HG03196 (cell line): ENCODE measurements around the gene SNUPN.
"Not testable (repeated sequence)": the region's sequence is repeated elsewhere in the genome, so short reads cannot be mapped to it uniquely, and the experiment has no call there.

ENCODE experiments used
- ATAC-seq: cut with Tn5 transposase; IDR thresholded peaks from one replicate; pipeline ENCODE4 v1.9.1; 2021; ENCODE audit not compliant: unreplicated experiment

SNUPN gene

DNA sequence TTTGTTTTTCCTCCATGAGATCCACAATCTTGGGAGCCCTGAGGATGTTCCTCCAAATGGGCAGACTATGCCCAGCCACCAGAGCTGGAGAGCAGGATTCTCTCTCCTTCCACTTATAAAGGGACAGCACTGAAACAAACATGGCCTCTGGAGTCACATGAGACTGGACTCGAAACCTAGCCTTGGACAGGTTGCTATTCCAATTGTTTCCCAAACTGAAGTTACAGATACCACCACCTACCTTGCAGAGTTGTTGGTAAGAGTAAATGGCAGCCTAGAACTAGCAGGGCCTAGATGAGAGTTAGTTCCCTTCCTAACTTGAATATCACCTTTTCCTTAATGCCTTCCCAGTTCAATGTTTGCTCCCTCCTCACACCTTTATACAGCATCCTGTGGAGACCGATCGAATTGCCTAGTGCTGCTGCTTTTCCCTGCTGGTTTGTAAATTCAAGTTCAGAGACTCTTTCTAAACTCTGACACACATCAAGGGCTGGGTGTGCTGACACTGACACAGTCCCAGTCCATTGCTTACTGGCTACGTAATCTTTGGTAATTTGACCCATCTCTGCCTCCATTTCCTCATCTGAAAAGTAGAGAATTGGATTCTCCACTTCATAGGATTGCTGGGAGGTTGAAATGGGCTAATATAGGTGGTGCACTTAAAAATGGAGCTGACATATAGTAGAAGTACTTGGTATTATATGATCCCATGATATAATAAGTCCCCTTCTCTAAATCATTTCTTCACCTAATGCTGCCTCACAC is 11.9 kb upstream of the SNUPN start:
- ATAC-seq: no peak

DNA sequence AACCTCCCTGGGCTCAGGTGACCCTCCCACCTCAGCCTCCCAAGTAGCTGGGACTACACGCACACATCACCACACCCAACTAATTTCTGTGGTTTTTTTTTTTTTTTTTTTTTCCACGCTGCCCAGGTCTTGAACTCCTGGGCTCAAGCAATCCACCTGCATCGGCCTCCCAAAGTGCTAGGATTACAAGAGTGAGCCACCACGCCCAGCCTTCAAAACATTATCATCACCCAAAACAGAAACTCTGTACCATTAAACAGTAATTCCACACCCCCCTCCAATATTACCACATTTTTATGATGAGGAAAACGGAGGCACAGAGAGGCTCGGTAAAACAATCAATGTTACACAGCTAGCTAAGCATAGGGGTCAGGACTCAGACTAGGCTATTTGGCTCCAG is 10.5 kb upstream of the SNUPN start:
- no peak for ATAC-seq

- ATAC-seq: not testable (repeated sequence)
Measured at GRCh38 chr15:75633922-75634321, 8.4 kb upstream of the SNUPN start.

DNA sequence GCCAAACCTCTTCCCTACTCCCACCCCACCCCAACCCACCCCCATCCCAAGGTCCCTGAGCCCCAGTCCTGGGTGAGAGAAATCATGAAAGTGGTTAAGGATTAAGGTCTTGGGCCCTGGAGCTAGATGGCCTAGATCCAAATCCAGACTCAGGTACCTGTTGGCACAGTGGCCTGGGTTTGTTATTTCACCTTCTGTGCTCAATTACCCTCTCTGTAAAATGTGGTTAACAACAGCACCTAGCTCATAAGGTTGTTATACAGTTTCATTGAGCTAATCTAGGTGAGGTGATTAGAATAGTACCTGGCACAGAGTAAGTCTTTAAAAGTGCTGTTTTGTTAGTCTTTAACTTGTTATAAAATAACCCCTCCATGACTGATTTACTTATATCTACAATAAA is 6.4 kb upstream of the SNUPN start:
- no peak for ATAC-seq

DNA sequence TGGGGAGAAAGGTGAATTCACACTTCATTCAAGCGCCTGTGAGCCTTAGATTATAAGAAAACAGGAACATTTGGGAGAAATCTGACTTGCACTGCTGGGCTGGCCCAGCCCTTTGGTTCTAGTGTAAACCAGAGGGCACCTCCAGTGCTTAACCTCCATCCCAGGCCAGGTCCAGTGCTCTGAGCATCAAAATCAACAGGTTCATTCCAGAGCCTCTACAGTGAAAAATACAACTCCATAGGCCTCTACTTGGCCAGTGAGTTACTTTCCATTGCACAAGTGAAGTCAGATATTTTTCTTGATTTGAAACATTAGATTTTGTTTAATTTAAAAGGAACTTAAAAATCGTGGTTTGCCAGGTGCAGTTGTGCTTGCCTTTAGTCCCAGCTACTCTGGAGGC is 3.0 kb downstream of the SNUPN start:
- ATAC-seq: no peak

DNA sequence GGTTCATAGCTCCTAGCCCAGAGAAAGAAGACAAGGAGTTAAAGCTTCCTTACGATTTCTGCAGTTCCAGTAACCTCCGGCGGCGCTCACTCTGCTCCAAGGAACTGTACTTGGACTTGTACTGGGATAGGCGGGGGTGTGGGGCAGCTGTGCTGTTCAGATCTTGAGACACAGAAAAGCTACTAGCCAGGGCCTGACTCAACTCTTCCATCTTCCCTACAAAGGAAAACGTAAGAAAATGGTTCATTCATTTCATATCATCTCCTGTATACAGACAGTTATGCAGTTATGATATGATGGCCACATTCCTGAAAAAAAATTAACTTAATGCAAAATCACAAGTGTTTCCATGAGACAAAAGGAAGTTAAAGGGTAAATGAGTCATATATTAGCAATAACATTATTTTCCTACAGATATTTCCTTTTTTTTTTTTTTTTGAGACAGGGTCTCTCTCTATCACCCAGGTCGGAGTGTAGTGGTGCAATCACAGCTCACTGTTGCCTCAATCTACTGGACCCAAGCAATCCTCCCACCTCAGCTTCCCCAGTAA is 4.6 kb downstream of the SNUPN start:
- ATAC-seq: no peak

GRCh38 chr15:75620058-75620820 is 5.3 kb downstream of the SNUPN start:
- ATAC-seq: no peak

GRCh38 chr15:75616766-75617165 is 8.8 kb downstream of the SNUPN start:
- no peak for ATAC-seq

- no peak for ATAC-seq
Measured at GRCh38 chr15:75606711-75607699, 18.5 kb downstream of the SNUPN start.

GRCh38 chr15:75606026-75606425 is 19.5 kb downstream of the SNUPN start:
- no peak for ATAC-seq

GRCh38 chr15:75599401-75599800 is 26.1 kb downstream of the SNUPN start:
- no peak for ATAC-seq

- ATAC-seq: no peak
Measured at GRCh38 chr15:75598361-75598760, 27.2 kb downstream of the SNUPN start.

GRCh38 chr15:75597667-75598341 is 27.7 kb downstream of the SNUPN start:
- no peak for ATAC-seq

DNA sequence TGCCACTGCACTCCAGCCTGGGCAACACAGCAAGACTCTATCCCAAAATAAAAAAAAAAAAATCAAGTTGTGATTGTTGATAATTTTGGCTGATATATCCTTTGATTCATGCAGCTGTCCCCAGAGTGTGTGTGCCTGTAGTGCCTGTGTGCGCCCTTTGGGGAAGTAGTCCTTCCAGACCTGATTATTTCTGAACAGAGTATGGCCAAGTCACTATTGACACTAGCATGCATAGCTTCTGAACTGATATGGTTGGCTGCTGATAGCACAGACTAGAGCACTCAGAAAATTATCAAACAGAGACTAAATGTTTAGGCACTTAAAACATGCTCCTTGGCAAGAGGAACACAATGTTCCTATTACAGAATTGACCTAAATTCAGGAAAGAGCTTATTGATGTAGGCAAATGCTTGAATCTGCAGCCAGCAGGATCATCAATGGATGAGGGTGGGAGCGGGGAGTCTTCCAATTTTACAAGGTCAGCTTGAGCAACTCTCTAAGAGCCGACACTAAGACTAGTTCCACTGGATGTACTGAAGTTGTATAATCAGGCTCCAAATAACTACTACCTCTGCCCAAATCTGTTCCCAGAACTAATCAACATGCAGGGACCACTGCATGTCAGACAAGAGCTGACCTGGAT is 28.7 kb downstream of the SNUPN start:
- no peak for ATAC-seq

GRCh38 chr15:75594276-75594675 is 31.2 kb downstream of the SNUPN start:
- no peak for ATAC-seq

DNA sequence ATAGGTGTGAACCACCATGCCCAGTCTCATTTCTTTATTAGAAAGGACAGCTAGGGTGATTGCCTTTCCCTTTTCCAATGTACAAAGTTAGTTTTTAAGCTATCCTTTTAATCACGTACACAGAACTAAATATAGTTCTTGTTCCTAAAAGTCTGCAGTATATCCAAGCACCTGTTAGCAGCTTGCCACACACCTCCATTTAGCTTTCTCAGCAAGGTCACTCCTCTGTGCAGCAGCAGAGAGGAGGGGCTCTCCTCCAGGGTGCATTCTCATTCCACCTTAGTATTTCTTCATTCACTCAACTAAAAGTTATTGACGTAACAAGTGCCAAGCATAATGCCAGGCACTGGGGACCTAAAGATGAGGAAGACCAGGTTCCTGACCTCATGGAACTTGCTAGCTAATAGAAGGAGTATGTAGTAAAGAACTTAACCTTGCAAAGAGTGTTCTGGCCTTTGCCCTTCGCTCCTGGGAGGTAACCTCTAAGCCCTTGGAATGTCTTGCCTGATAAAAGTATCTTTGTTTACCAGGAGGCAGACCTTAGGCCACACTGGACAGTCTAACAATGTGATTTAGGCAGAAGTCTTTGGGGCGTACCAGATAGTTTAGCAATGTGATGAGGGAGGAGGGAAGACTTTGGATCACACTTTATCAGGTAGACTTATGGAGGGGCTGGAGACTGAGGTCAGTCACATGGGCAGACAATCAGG is 33.7 kb downstream of the SNUPN start:
- no peak for ATAC-seq

DNA sequence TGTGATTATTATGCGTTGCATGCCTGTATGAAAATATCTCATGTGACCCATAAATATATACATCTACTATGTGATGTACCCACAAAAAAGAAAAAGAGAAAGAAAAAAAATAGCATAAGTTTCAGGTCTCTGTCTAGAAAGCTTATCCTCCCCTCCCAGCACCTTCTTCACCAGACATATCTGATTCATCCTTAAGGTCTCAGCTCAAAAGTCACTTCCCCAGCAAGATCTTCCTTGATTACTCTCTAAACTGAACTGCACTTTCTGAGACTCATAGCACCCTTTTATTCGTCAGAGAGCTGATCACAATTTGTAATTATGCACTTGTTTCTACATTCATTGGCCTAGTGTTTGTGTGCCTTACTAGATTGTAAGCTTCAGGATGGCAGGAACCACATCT is 35.3 kb downstream of the SNUPN start:
- no peak for ATAC-seq

DNA sequence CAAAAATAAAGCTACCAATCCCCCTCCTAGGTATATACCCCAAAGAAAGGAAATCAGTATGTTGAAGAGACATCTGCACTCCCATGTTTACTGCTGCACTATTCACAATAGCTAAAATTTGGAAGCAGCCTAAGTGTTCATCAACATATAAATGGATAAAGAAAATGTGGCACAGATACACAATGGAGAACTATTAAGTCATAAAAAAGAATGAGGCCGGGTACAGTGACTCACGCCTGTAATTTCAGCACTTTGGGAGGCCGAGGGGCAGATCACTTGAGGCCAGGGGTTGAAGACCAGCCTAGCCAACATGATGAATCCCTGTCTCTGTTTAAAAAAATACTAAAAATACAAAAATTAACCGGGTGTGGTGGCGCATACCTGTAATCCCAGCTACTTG is 36.5 kb downstream of the SNUPN start:
- no peak for ATAC-seq

GRCh38 chr15:75586422-75586821 is 39.1 kb downstream of the SNUPN start:
- not testable (repeated sequence) for ATAC-seq
